COLO668 (cell line): ENCODE results near the gene C1orf146.
A peak's percentile ranks its signal among the peaks of the same experiment; 100 is the strongest.
"Not testable (repeated sequence)": the region's sequence is repeated elsewhere in the genome, so short reads cannot be mapped to it uniquely, and the experiment has no call there.

Experiments
- DNase-seq: peaks from one replicate; lab custom pipeline; 2025; ENCODE audit not compliant: unreplicated experiment; lab: John Stamatoyannopoulos, UW

C1orf146 gene

GRCh38 chr1:92273039-92273438 lies 55.3 kb downstream of the C1orf146 start:
- no peak for DNase-seq

- no peak for DNase-seq
Observed at GRCh38 chr1:92274939-92275338, 57.2 kb downstream of the C1orf146 start.

- no peak for DNase-seq
Observed at GRCh38 chr1:92276082-92276481, 58.4 kb downstream of the C1orf146 start.

GRCh38 chr1:92277105-92277723 lies 59.5 kb downstream of the C1orf146 start:
- no peak for DNase-seq

- not testable (repeated sequence) for DNase-seq
Observed at GRCh38 chr1:92279781-92280180, 62.1 kb downstream of the C1orf146 start.

- DNase-seq = not testable (repeated sequence)
Observed at GRCh38 chr1:92281411-92281810, 63.7 kb downstream of the C1orf146 start.

- DNase-seq = peak; percentile 12
Observed at GRCh38 chr1:92291372-92291999, 73.8 kb downstream of the C1orf146 start.
